Right ventricle myocardium superior (tissue), 1 donor: ENCODE data around the gene ACER3. TPM values are rescaled to one million over a fixed set of nuclear protein-coding genes. Genes with fewer than 3 reads are reported as not detected.

Experiments
- ATAC-seq: fragments of 200-7000 bp; cut with Tn5 transposase; one replicate; pipeline ENCODE4 v1.9.1; 2020; ENCODE audit warnings: mild to moderate bottlenecking; ENCODE audit not compliant: poor library complexity
- DNase-seq: peaks from one replicate; pipeline ENCODE4 v3.0.0-alpha.2; 2020
- intact Hi-C: fragments of 100-400 bp; cut with DNase I; formaldehyde crosslinking; loops from one replicate; pipeline ENCODE4 v1.11.2; 2022
- total RNA-seq: library from RNA; stranded (reverse); fragmentation: NEBNext Ultra II Directional; extraction: Animal tissue kit (Norgen Biotek cat#: 25700); gene quantifications from one replicate; pipeline ENCODE4 v1.2.1, GENCODE V29; 2021
- donor health status: DM: no; HTN: yes; CAD: no; lungs with severe emphysema.

The ACER3 gene
- total RNA-seq, 1 donor from 2014 or later, result 10.3 TPM

DNA sequence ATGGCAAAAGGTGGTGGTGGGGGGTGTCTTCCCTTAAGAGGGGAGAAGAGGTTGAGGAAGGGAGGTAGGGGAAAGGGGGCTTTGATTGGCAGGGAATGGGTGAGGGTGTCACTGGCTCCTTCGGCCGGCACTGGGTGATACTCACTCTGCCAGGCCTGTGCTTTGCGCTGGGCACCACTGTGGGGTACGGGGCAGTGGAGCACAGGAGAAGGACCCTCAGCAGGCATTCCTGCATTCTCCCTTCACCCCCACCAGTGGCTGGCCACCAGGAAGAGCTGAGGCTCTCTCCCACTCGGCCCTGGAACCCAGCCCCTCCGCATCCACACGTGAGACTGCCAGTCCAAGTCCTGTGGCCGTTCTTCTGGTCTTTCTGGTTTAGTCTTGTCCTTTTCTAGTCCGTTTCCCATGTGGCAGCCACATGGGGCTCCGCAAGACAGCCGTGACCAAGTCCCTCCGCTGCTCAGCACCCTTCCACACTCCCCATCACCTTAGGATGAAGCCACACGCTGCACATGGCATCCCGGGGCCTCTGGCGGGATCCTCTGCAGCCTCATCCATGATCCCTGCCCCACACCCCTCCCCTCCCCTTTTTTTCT, 214.0 kb downstream of the ACER3 start:
- DNase-seq, result peak; percentile 35
- ATAC-seq, result no peak
- intact Hi-C loops, result no loop called here

- ATAC-seq (no peak), DNase-seq (no peak)
- intact Hi-C loops, result no loop called here
Observed at GRCh38 chr11:77075425-77075905, 214.7 kb downstream of the ACER3 start.

Other genes with a start within 250 kb of the ACER3 start
- 30.3 TPM for gene LRRC32, start 190.2 kb upstream of the ACER3 start, total RNA-seq
- 17.2 TPM for gene TSKU, start 77.6 kb upstream of the ACER3 start, total RNA-seq
- not detected for gene B3GNT6, start 173.5 kb downstream of the ACER3 start, total RNA-seq
- gene CAPN5, start 206.1 kb downstream of the ACER3 start, total RNA-seq, result 2.6 TPM
- gene OMP, start 241.9 kb downstream of the ACER3 start, total RNA-seq, result not detected